ENCODE measurements around the gene MTUS2.

The MTUS2 gene

GRCh38 chr13:29108068-29108786 lies 288.1 kb downstream of the MTUS2 start:
- H3K4me1 ChIP-seq (ENCODE audit: insufficient read depth, low read length, poor library complexity, severe bottlenecking): no peaks in the 10 kb centered on the region
- no peaks in the 10 kb centered on the region for H3K27me3 ChIP-seq (ENCODE audit: insufficient read depth, low read length, poor library complexity, severe bottlenecking)
- TF ChIP-seq EZH2phosphoT487 (IDR thresholded peaks at IDR 0.05; ENCODE audit: borderline replicate concordance): no peak
- TF ChIP-seq CTCF (conservative IDR thresholded peaks at IDR 0.05; ENCODE audit: low read length): no peak
- H3K79me2 ChIP-seq (ENCODE audit: insufficient read depth, low read length): no peaks in the 10 kb centered on the region
- H3F3A ChIP-seq (ENCODE audit: low read depth): no peaks in the 10 kb centered on the region
- H3K9ac ChIP-seq (ENCODE audit: low read depth, low read length, poor library complexity, severe bottlenecking): no peak overlapping the region
- H3K36me3 ChIP-seq (ENCODE audit: insufficient read depth, low read length): no peaks in the 10 kb centered on the region
- H3K4me2 ChIP-seq (ENCODE audit: low read depth, low read length, poor library complexity, severe bottlenecking): no peak overlapping the region
- H3K9me3 ChIP-seq (ENCODE audit: insufficient read depth, low read depth, low read length): no peaks in the 10 kb centered on the region
- H2AFZ ChIP-seq (ENCODE audit: low read length): no peak overlapping the region
- no peaks in the 10 kb centered on the region for H4K20me1 ChIP-seq (ENCODE audit: insufficient read depth, low read length, poor library complexity, severe bottlenecking)
- no peaks in the 10 kb centered on the region for H3K9me2 ChIP-seq (replicated peaks; ENCODE audit: low read depth, low read length)
- H3K4me3 ChIP-seq (ENCODE audit: low read length, poor library complexity, severe bottlenecking): no peak overlapping the region

- Histone ChIP-seq H3F3A (ENCODE audit: low read depth) (no peaks in the 10 kb centered on the region), H2AFZ (ENCODE audit: low read length) (no peak overlapping the region), H3K27me3 (ENCODE audit: insufficient read depth, low read length, poor library complexity, severe bottlenecking) (no peaks in the 10 kb centered on the region), H3K9me3 (ENCODE audit: insufficient read depth, low read depth, low read length) (no peaks in the 10 kb centered on the region), H3K4me2 (ENCODE audit: low read depth, low read length, poor library complexity, severe bottlenecking) (no peak overlapping the region), H3K9me2 (replicated peaks; ENCODE audit: low read depth, low read length) (no peaks in the 10 kb centered on the region), H3K79me2 (ENCODE audit: insufficient read depth, low read length) (no peaks in the 10 kb centered on the region), H4K20me1 (ENCODE audit: insufficient read depth, low read length, poor library complexity, severe bottlenecking) (no peaks in the 10 kb centered on the region), H3K36me3 (ENCODE audit: insufficient read depth, low read length) (no peaks in the 10 kb centered on the region), H3K9ac (ENCODE audit: low read depth, low read length, poor library complexity, severe bottlenecking) (no peak overlapping the region), H3K4me3 (ENCODE audit: low read length, poor library complexity, severe bottlenecking) (no peak overlapping the region), H3K4me1 (ENCODE audit: insufficient read depth, low read length, poor library complexity, severe bottlenecking) (no peaks in the 10 kb centered on the region)
- no peak for TF ChIP-seq CTCF (conservative IDR thresholded peaks at IDR 0.05; ENCODE audit: low read length)
- TF ChIP-seq EZH2phosphoT487 (IDR thresholded peaks at IDR 0.05; ENCODE audit: borderline replicate concordance): no peak
These were observed 289.8 kb downstream of the MTUS2 start for GRCh38 chr13:29109987-29110386.

- no peaks in the 10 kb centered on the region for H3K79me2 ChIP-seq (ENCODE audit: insufficient read depth, low read length)
- 0 out of 2 replicates have a peak, but pooled peaks cover 3% of the 10 kb centered on the region for H3K9me2 ChIP-seq (replicated peaks; ENCODE audit: low read depth, low read length)
- H3K9me3 ChIP-seq (ENCODE audit: insufficient read depth, low read depth, low read length): no peaks in the 10 kb centered on the region
- no peaks in the 10 kb centered on the region for H3F3A ChIP-seq (ENCODE audit: low read depth)
- no peak overlapping the region for H3K9ac ChIP-seq (ENCODE audit: low read depth, low read length, poor library complexity, severe bottlenecking)
- TF ChIP-seq CTCF (conservative IDR thresholded peaks at IDR 0.05; ENCODE audit: low read length) (no peak), EZH2phosphoT487 (IDR thresholded peaks at IDR 0.05; ENCODE audit: borderline replicate concordance) (no peak)
- H3K4me1 ChIP-seq (ENCODE audit: insufficient read depth, low read length, poor library complexity, severe bottlenecking): no peaks in the 10 kb centered on the region
- no peaks in the 10 kb centered on the region for H3K36me3 ChIP-seq (ENCODE audit: insufficient read depth, low read length)
- H3K27me3 ChIP-seq (ENCODE audit: insufficient read depth, low read length, poor library complexity, severe bottlenecking): no peaks in the 10 kb centered on the region
- no peak overlapping the region for H3K4me3 ChIP-seq (ENCODE audit: low read length, poor library complexity, severe bottlenecking)
- H3K4me2 ChIP-seq (ENCODE audit: low read depth, low read length, poor library complexity, severe bottlenecking): no peak overlapping the region
- H4K20me1 ChIP-seq (ENCODE audit: insufficient read depth, low read length, poor library complexity, severe bottlenecking): no peaks in the 10 kb centered on the region
- H2AFZ ChIP-seq (ENCODE audit: low read length): no peak overlapping the region
These were observed 291.3 kb downstream of the MTUS2 start for GRCh38 chr13:29111446-29111845.
